ENCODE results near the gene VPS26B.
"Not testable (repeated sequence)": the region's sequence is repeated elsewhere in the genome, so short reads cannot be mapped to it uniquely, and the experiment has no call there.

Gene VPS26B

DNA sequence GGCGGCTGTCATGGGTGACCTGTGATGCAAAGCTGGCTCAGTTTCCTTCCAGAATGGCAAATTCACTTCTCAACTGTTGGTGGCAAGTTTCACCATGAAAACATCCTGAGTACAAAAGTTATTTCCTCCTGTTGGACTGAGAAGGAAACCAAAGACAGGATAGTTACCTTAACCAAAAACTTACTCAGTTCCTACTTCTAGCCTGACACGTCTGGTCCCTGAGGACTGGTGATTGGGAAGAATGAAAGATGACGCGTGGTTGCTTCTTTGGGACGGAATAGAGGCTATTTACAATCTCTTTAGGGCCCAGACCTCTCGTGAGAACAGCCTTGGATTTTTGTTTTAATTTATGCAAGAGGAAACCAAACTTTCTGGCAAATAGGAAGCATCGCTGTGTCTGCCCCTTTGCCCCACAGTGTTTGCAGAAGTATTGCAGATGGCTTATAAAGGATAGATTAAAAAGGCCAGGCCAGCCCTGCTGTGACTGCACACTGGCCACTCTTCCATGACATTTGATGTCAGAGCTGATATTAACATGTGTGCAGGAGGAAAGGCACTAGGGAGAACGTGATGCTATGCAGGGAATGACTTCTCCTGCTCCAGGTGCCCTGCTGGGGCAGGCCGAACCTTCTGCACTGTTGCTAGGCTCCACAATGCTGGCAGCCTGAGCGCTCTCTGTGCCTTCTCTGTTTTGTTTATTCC lies 7.6 kb downstream of the VPS26B start:
- no peak for DNase-seq (ENCODE audit: extremely low read depth in 1 of 2, low read depth in 1 of 2)

GRCh38 chr11:134233729-134234179 lies 9.3 kb downstream of the VPS26B start:
- no peak for DNase-seq (ENCODE audit: extremely low read depth in 1 of 2, low read depth in 1 of 2)

DNA sequence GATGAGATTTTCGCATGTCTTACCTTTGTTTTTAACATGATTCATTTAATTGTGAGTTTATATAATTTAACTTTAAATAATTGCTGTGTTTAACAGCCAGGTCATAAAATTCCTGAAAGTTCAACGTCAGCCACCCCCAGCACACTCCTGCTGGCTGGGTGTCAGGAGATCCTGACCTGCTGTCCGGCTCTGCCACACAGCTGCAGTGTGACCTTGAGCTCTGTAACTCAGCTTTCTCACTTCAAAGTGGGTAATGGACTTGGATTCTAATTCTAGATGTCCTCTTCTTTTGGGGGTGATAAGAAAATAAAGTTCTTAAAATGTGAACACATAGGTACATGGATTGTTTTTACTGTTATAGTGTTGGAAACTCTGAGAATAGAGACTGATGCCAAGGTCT lies 10.9 kb downstream of the VPS26B start:
- DNase-seq (ENCODE audit: extremely low read depth in 1 of 2, low read depth in 1 of 2) = no peak

- no peak for DNase-seq (ENCODE audit: extremely low read depth in 1 of 2, low read depth in 1 of 2)
Measured at GRCh38 chr11:134236834-134237556, 12.5 kb downstream of the VPS26B start.

GRCh38 chr11:134237557-134237922 lies 13.1 kb downstream of the VPS26B start:
- no peak for DNase-seq (ENCODE audit: extremely low read depth in 1 of 2, low read depth in 1 of 2)

DNA sequence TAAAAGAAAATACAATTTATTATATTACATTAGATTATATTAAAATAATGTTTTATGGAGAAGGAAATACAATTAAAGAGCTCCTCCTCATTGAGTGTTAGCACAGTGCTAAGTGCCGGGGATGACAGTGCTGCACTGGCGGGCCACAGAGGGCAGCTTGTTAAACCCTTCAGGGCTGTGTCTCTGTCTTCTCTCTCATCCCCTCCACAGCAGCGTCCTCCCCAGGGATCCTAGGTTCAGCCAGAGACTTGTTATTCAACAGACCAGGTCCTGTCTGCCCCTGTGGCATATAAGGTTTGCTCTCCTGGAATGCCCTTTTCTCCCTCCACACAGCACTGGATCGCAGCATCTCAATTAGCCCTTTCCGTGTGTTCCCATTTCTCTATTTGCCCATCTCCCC lies 14.5 kb downstream of the VPS26B start:
- DNase-seq (ENCODE audit: extremely low read depth in 1 of 2, low read depth in 1 of 2) = no peak

- no peak for DNase-seq (ENCODE audit: extremely low read depth in 1 of 2, low read depth in 1 of 2)
Measured at GRCh38 chr11:134240592-134240991, 16.1 kb downstream of the VPS26B start.

DNA sequence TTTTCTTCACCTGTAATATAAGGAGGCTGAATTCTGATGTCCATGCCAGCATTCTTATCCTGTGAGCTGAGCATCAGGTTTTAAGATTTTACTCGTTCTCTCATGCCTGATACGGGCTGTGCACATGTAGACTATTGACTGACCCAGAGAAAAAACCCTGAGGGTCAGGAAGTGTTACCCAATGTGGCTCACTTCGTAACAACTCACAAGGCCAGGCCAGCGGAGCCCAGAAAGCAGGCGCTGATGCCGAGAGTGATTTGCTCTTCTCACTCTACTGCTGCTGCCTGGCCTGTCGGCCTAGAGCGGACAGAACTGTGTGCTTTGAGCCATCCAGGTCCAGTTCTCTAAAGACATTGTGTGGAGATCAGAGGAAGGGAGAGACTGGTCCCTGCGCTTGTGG lies 17.9 kb downstream of the VPS26B start:
- DNase-seq (ENCODE audit: extremely low read depth in 1 of 2, low read depth in 1 of 2) = no peak

- no peak for DNase-seq (ENCODE audit: extremely low read depth in 1 of 2, low read depth in 1 of 2)
Measured at GRCh38 chr11:134243913-134244312, 19.4 kb downstream of the VPS26B start.

- no peak for DNase-seq (ENCODE audit: extremely low read depth in 1 of 2, low read depth in 1 of 2)
Measured at GRCh38 chr11:134244593-134244992, 20.1 kb downstream of the VPS26B start.

- DNase-seq (ENCODE audit: extremely low read depth in 1 of 2, low read depth in 1 of 2) = no peak
Measured at GRCh38 chr11:134245434-134245833, 21.0 kb downstream of the VPS26B start.

DNA sequence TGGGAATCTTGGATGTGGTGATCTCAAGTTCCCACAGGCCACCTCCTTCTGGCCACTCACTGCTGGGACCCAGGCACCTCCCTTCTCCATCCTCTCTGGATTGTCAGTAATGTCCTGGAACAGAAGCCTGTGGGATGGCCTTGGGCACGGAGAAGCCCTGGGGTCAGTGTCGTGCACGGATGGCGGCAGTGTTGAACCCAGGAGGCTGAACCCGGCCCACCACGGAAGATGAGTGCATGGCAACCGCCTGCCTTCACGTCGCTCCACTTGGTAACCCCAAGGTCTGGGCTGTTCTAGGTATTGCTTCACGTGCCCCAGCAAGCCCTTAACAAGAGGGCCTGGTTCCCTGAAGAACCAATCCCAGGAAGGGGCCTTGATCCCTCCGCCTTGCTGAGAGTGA lies 21.6 kb downstream of the VPS26B start:
- no peak for DNase-seq (ENCODE audit: extremely low read depth in 1 of 2, low read depth in 1 of 2)

DNA sequence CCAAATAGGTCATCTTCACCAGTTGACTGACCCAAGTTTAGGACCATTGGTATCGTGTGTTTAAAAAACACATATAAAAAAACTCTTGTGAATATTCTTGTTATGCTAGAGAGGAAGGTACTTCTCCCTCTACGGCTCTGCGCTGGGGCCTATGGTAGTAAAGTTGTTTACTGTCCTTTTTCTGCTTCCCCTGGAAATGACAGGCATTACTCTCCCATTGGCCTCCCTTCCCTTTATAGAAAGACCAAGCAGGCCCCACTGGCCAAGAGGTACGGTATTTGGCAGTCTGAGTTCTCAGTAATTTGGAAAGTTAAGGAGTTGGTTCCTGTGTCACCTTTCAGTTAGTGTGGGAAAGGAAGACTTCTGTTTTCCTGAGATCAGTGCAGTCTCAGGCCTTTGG lies 22.2 kb downstream of the VPS26B start:
- DNase-seq (ENCODE audit: extremely low read depth in 1 of 2, low read depth in 1 of 2) = no peak

DNA sequence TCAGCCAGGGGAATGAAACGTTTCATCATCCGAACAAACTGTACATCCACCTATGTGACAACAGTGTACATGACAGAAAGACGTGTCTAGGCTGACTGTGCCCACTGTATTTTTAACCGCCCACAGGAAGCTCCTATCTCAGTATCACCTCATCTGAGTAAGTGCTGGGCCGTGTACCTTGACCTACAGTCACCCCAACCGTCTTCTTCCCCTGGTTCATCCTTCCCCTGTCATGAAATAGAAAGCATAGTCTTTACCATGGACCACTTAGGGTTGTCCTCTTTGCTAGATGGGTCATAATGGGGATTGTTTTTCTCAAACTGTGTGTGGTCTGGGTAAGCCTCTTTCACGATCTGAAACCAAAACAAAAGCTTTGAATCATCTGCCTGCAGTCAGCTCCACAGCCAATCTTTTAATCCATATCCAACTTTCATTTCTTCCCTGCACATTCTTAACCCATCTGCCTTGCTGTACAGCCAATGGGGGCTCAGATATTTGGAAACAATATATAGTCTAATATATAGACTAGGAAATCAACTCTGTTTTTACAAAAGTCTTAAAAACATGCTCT lies 24.5 kb downstream of the VPS26B start:
- DNase-seq (ENCODE audit: extremely low read depth in 1 of 2, low read depth in 1 of 2) = no peak

DNA sequence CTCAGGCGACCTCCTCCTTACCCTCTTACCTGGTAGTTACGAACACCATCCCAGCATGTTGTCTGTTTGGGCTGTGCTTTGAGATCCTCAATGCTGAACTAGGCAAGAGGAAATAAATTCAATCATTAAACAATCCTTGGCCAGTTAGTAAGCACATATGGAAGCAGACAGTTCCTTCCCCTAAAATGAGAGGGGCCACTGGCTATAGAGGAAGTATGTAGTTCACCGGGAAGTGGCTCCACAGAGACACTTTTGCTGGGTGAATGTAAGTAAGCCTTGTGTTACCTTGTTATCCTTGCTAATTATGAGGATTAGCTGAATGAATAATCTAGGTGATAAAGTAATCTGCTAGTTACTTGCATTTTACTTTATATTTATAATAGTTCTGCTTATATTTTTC lies 25.8 kb downstream of the VPS26B start:
- no peak for DNase-seq (ENCODE audit: extremely low read depth in 1 of 2, low read depth in 1 of 2)

DNA sequence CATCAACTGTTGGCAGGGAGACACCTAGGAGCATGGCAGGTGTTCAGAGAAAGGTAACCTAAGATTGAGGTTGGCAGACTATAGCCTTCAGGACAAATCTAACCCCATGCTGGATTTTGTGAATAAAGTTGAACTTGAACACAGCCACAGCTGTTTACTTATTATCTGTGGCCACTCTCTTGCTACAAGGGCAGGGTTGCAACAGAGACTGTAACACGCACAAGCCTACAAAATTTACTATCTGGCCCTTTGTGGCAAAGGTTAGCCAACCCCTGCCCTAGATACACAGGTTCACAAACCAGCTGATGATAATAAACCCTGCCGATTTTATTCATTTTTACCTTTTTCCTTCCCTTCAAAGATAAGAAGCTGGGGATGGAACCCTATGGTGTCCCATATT lies 26.2 kb downstream of the VPS26B start:
- no peak for DNase-seq (ENCODE audit: extremely low read depth in 1 of 2, low read depth in 1 of 2)

GRCh38 chr11:134252346-134253187 lies 28.1 kb downstream of the VPS26B start:
- DNase-seq (ENCODE audit: extremely low read depth in 1 of 2, low read depth in 1 of 2) = no peak

- DNase-seq (ENCODE audit: extremely low read depth in 1 of 2, low read depth in 1 of 2) = peak; percentile 88 to 91
Measured at GRCh38 chr11:134253188-134253993, 28.9 kb downstream of the VPS26B start, which contains the start of the genes ACAD8 and THYN1. TSS of gene ACAD8 (plus strand) at chr11:134253568. CDS start at chr11:134253601, 33 bp downstream. TSS of gene THYN1 (minus strand) at chr11:134253352. CDS start at chr11:134252882, 470 bp downstream.

- DNase-seq (ENCODE audit: extremely low read depth in 1 of 2, low read depth in 1 of 2) = no peak
Measured at GRCh38 chr11:134254433-134255183, 30.1 kb downstream of the VPS26B start.

- DNase-seq (ENCODE audit: extremely low read depth in 1 of 2, low read depth in 1 of 2) = not testable (repeated sequence)
Measured at GRCh38 chr11:134255184-134255561, 30.7 kb downstream of the VPS26B start.
